ENCODE measurements around the gene RUNX3.
A peak's percentile ranks its signal among the peaks of the same experiment; 100 is the strongest.

The RUNX3 gene

GRCh38 chr1:24860841-24861240 is 69.2 kb downstream of the RUNX3 start:
- DNase-seq = no peak

GRCh38 chr1:24859063-24860010 is 70.7 kb downstream of the RUNX3 start:
- no peak for DNase-seq

- no peak for DNase-seq
Measured at GRCh38 chr1:24858277-24858676, 71.8 kb downstream of the RUNX3 start.

GRCh38 chr1:24857507-24858133 is 72.5 kb downstream of the RUNX3 start:
- no peak for DNase-seq

GRCh38 chr1:24856787-24857506 is 73.1 kb downstream of the RUNX3 start:
- DNase-seq = no peak

GRCh38 chr1:24855474-24855873 is 74.6 kb downstream of the RUNX3 start:
- no peak for DNase-seq

GRCh38 chr1:24853649-24854048 is 76.4 kb downstream of the RUNX3 start:
- DNase-seq = no peak

GRCh38 chr1:24850328-24850920 is 79.7 kb downstream of the RUNX3 start:
- no peak for DNase-seq

GRCh38 chr1:24849672-24850295 is 80.3 kb downstream of the RUNX3 start:
- DNase-seq = peak in 1 of 5 donors; percentile 24
